ENCODE data around the gene PDLIM1.
A peak's percentile ranks its signal among the peaks of the same experiment; 100 is the strongest.

Gene PDLIM1

GRCh38 chr10:95314192-95314918 lies 23.6 kb upstream of the PDLIM1 start:
- no peak for DNase-seq (ENCODE audit: low read depth in 2 of 2)

DNA sequence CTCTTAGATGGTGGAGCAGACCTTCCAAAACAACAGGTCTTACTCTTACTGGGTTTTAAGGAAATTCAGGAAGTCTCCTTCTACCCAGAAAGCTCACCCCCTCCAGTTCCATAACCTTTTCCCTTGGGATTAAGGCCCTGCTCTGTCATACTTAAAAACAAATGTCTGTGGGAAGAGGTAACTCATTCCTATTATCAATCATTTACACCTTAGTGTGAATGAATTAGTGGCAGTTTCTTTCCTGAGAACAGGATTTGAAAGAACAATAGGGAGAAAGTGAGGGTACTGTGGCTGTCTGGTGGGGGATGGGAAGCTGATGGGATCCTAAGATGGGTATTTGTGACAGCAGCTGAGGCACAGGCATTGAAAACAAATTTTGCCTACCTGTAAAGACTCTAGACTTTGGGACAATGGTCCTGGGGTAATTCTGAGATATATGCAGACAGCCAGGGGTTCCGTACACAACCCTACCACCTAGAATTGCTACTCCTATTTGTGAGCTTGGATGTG lies 22.2 kb upstream of the PDLIM1 start:
- DNase-seq (ENCODE audit: low read depth in 2 of 2): no peak

DNA sequence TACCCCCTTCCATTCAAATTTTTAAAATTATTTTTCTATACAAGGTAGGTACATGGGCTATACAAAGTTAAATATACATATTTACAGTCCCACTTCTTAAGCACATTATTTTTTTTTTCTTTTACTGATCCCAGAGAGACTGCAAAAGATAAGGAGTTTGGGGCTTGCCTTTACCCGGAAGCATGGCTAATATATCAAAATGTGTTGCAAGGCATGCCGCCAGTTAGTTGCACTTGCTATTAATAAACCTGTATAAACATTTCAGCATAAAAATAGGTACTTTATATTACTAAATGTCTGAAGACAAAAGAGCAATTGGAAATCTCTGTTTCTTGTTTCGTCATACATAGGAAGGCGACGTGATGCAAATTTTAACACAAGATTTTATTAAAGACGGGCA lies 21.5 kb upstream of the PDLIM1 start:
- DNase-seq (ENCODE audit: low read depth in 2 of 2): no peak

DNA sequence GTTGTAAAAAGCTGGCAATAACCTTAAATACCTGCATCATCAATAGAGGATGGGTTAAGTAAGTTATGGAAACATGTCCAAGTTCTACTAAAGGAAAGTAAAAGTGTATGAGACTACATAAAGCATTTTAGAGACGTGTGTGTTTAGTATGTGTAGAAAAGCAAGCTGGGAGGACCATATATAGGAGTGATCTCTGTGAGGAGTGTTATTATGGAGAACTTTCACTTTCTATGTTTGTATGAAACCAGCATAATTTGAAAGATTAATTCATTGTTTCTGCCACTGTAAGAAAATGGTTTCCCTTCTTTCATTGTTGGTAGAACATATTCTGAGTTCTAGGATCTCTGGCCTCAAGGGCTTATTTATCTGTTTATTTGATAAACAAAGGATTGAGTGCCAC lies 19.2 kb upstream of the PDLIM1 start:
- no peak for DNase-seq (ENCODE audit: low read depth in 2 of 2)

DNA sequence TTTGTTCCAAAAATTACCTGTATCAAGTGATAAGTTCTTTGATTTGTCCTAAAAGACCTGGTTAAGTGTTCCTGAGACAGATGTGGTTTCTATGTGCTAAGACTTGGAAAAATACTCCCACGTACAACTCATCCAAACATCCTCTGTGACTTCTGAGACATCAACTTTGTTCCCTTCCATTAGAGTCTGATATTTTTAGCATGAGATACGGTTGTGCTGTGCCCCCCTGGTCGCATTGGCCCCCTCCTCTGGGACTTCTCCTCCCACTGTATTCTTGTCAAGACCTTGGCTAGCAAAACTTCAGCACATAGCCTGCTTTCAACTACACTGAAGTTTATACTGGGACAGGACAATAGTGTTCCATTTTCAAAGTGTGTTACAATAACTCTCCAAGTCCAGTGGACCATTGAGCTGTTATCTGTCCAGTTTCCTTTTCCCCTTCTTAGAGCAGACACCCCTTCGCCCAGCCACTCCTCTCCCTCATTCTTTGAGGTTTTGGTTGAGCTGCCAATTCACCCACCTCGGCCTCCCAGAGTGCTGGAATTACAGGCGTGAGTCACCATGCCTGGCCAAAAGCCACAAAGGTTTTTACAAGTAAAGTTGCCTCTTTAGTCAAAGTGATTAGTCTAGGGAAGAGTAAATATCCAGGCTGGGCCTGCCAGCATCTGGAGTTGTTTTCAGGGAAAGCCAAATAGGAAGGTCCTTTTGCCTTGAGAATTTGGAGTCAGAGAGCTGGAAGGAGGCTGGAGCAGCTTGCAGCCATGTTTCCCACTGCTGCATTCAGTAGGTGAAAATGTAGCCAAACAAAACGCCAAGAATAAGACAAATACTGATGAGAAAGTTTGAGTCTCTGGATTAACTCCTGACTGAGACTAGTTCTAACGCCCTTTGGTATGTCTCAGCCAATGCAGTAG lies 17.8 kb upstream of the PDLIM1 start:
- DNase-seq (ENCODE audit: low read depth in 2 of 2): no peak

- no peak for DNase-seq (ENCODE audit: low read depth in 2 of 2)
Measured at GRCh38 chr10:95306851-95307250, 16.0 kb upstream of the PDLIM1 start.

GRCh38 chr10:95306318-95306650 lies 15.5 kb upstream of the PDLIM1 start:
- no peak for DNase-seq (ENCODE audit: low read depth in 2 of 2)

GRCh38 chr10:95305606-95306317 lies 15.0 kb upstream of the PDLIM1 start:
- DNase-seq (ENCODE audit: low read depth in 2 of 2): no peak

GRCh38 chr10:95304976-95305375 lies 14.2 kb upstream of the PDLIM1 start:
- DNase-seq (ENCODE audit: low read depth in 2 of 2): no peak

GRCh38 chr10:95304463-95304862 lies 13.7 kb upstream of the PDLIM1 start:
- no peak for DNase-seq (ENCODE audit: low read depth in 2 of 2)

DNA sequence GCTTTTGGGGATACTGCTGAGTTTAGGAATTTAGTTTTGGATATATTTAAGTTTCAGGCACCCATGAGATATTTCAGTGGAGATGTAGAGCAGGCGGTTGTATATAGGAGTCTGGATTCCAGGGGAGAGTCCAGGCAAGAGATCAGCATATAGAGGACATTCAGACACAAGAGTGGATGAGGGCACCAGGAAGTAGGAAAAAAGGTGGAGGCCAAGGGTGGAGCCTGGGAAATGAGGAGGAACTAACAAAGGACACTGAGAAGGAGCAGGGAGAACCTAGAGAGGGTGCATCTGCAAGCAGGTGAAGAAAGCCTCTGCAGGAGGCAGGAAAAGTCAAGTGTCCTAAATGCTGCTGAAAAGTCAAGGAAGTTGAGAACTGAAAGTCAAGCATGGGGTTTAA lies 13.1 kb upstream of the PDLIM1 start:
- DNase-seq (ENCODE audit: low read depth in 2 of 2): no peak

GRCh38 chr10:95303535-95303934 lies 12.7 kb upstream of the PDLIM1 start:
- no peak for DNase-seq (ENCODE audit: low read depth in 2 of 2)

DNA sequence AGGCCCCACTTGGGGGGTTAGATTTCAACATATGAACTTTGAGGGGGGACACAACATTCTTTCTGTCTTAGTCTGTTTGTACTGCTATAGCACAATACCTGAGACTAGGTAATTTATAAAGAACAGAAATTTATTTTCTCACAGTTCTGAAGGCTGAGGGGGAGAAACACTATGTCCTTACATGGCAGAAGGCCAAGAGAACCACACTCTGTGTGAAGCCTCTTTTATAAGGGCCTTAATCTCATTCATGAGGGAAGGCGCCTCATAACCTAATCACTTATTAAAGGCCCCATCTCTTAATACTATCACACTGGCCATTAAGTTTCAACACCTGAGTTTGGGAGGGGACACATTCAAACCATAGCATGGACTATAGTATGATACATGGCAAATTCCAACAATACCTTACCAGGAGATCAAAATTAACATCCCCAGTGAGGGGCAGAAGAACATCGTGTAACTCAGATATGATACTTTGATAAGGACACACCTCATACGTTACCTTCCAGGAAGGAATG lies 9.3 kb upstream of the PDLIM1 start:
- no peak for DNase-seq (ENCODE audit: low read depth in 2 of 2)

GRCh38 chr10:95297402-95297801 lies 6.6 kb upstream of the PDLIM1 start:
- DNase-seq (ENCODE audit: low read depth in 2 of 2): no peak

DNA sequence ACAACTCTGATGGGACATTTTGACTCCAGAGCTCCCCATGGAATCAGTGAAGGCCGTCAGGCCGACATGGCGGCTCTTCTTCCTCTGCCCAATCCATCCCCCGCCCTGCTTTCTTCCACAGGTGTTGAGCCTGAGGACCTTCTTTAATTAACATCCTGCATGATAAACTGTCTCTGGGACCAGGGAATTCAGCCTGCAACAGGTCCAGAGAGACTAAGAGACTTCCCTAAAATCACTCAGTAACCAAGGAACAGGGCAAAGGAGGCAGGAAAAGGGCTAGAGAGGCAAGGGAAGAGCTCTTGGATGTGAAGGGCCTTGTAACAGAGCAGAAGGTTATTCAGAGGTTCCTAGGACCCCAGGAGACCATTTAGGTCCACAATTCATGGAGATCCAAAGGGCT lies 6.0 kb upstream of the PDLIM1 start:
- no peak for DNase-seq (ENCODE audit: low read depth in 2 of 2)

DNA sequence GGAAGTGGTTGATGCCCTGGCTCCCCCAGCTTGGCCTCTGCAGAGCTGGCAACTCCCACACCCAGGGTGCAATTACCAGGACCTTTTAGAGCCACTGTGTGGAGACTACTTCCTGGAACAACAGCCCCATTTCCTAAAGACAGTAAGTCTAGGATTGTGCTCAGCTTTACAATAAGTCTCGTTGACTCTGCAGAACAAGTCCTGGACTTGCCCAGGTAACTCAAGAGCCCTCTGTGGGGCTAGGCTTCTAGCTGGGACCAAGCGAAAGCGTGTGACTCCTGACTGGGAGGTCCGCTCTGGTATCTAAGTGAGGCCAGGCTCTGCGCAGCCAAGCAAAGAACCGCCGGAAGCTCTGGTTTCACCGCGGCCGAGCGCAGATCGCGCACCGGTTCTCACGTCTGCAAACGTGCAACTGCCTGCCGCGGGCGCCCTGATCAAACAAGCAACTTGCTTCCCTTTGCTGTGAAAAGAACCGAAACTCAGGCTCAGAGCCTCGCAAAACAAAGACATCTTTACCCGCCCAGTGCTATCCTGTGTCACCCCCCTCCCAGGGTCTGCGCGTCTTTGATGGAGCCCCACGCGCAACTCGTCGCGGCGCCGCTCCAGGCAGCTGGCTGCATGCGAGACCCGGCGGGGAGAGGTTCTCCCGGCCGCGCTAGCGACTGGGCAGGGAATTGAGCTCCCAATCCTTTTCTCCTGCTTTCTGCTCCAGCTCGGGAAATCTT lies 4.4 kb upstream of the PDLIM1 start:
- DNase-seq (ENCODE audit: low read depth in 2 of 2): peak in 1 of 2 donors; percentile 17

DNA sequence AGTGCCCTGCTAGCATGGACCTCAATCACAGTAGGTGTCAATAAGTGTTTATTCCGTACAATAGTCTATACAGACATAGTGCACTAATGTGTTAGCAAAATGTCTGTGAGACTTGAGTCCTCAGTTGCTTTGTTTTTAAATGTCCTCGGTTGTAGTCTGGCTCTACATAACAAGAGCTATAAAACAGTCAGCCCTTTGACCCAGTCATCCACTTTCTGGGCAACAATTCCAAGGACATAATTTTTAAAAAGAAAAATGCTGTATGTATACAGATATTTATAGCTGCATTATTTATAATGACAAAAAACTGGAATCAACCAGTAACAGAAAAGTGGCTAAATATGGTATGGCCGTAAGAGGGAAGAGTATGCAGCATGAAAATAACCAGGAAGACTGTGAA lies 2.8 kb upstream of the PDLIM1 start:
- no peak for DNase-seq (ENCODE audit: low read depth in 2 of 2)

GRCh38 chr10:95291365-95292039 lies 699 bp upstream of the PDLIM1 start:
- no peak for DNase-seq (ENCODE audit: low read depth in 2 of 2)

- DNase-seq (ENCODE audit: low read depth in 2 of 2): no peak
Measured at GRCh38 chr10:95289921-95290421, 832 bp downstream of the PDLIM1 start.

- no peak for DNase-seq (ENCODE audit: low read depth in 2 of 2)
Measured at GRCh38 chr10:95289003-95289920, 1.5 kb downstream of the PDLIM1 start.
